ENCODE results near the gene KCNMA1. TPM values are rescaled to one million over a fixed set of nuclear protein-coding genes. Genes with fewer than 3 reads are reported as not detected.

The KCNMA1 gene
- total and polyA plus RNA-seq, 4 donors = 36.2 to 95.0 (median 54.3) TPM

DNA sequence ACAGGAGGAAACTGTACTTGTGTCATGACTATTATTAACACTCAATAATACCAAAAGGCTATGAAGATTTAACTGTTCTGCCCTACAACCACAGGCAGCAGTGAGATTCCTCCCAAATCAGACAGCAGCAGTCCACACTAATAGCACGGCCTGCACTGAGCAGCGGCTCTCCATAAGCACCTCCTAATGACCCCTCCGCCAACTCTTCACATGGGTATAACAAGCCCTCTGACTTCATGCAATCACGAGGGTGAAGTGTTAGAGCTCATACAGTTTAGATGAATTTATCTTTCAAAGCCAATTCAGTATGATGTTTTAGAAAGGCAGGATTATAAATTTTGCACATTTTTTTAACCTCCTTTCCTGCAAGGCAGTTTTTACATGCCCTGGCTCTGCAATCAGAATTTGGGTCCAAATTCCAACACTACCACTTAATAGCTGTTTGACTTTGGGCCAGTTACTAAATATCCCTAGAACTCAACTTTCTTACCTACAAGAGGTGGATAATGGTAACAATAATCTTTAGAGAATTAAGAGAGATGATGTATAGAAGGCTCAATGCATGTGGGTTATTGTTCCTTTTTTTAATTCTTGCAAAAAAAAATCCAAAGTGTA lies 617.1 kb downstream of the KCNMA1 start:
- Histone ChIP-seq H3K9me3 (ENCODE audit: control insufficient read depth, insufficient read depth, low read length) (no peaks in the 10 kb centered on the region), H3K4me3 (ENCODE audit: low read depth, low read length) (no peak overlapping the region), H3K27me3 (ENCODE audit: control insufficient read depth, insufficient read depth, low read length) (no peaks in the 10 kb centered on the region), H3K36me3 (ENCODE audit: control insufficient read depth, insufficient read depth, low read length) (no peaks in the 10 kb centered on the region), H3K4me1 (ENCODE audit: control insufficient read depth, insufficient read depth, low read length) (no peaks in the 10 kb centered on the region), H3K27ac (ENCODE audit: low read depth, low read length) (no peak overlapping the region)
- WGBS (ENCODE audit: insufficient coverage) = 83% methylated on average over 3 of the region's 4 CpGs
- DNase-seq (ENCODE audit: low read depth in 4 of 6, low spot score in 6 of 6) = no peak

GRCh38 chr10:77016855-77017254 lies 620.8 kb downstream of the KCNMA1 start:
- Histone ChIP-seq H3K9me3 (ENCODE audit: control insufficient read depth, insufficient read depth, low read length) (no peaks in the 10 kb centered on the region), H3K36me3 (ENCODE audit: control insufficient read depth, insufficient read depth, low read length) (no peaks in the 10 kb centered on the region), H3K4me1 (ENCODE audit: control insufficient read depth, insufficient read depth, low read length) (no peaks in the 10 kb centered on the region), H3K27ac (ENCODE audit: low read depth, low read length) (no peak overlapping the region), H3K27me3 (ENCODE audit: control insufficient read depth, insufficient read depth, low read length) (no peaks in the 10 kb centered on the region), H3K4me3 (ENCODE audit: low read depth, low read length) (no peak overlapping the region)
- DNase-seq (ENCODE audit: low read depth in 4 of 6, low spot score in 6 of 6) = peak in 1 of 6 donors; percentile 65
- 80% methylated on average over 1 of the region's 4 CpGs for whole genome bisulfite sequencing (ENCODE audit: insufficient coverage)

DNA sequence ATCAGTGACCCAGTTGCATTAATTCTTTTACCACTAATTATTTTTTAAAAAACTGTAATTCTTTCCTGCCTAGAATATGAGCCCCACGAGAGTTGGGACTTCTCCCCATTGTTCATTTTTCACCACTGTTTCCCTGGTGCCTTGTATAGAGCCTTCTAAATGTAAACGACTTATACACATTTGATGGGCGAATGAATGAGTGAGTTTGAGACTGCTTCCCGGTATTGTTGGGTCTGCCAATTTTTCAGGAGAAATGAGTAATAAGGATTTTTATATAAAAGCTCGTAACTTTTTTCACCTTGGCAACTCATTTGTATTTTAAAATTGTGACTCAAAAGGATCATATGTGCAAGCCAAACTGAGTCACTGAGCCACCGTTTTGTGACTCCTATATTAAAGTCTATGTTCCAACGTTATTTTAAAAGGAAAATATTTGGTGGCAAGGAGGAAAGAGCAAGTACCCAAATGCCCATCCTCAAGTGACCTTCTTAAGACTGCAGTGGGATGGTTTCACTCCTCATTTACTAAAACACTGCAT lies 621.3 kb downstream of the KCNMA1 start:
- H3K9me3 ChIP-seq (ENCODE audit: control insufficient read depth, insufficient read depth, low read length) = no peaks in the 10 kb centered on the region
- H3K27ac ChIP-seq (ENCODE audit: low read depth, low read length) = no peak overlapping the region
- H3K4me1 ChIP-seq (ENCODE audit: control insufficient read depth, insufficient read depth, low read length) = no peaks in the 10 kb centered on the region
- H3K36me3 ChIP-seq (ENCODE audit: control insufficient read depth, insufficient read depth, low read length) = no peaks in the 10 kb centered on the region
- 88% methylated on average over 3 of the region's 7 CpGs for WGBS (ENCODE audit: insufficient coverage)
- H3K4me3 ChIP-seq (ENCODE audit: low read depth, low read length) = no peak overlapping the region
- H3K27me3 ChIP-seq (ENCODE audit: control insufficient read depth, insufficient read depth, low read length) = no peaks in the 10 kb centered on the region
- DNase-seq (ENCODE audit: low read depth in 4 of 6, low spot score in 6 of 6) = no peak

DNA sequence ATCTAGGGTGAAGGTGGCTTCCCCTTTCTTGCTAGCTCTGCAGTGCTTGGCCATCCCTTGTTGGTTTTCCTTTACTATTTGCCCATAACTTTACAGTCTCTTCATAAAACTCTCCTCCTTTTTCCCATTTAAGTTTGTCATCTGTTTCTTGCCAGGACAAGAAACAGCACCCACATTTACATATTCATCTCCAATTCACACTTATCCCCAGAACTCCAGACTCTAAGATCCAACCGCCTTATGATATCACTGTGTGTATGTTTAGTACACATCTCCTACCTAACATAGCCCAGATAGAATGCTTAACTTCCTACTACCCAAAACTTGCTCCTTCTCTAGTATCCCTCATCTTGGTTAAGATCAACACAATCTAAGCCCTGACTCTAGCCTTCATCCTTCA lies 622.2 kb downstream of the KCNMA1 start:
- no peak for DNase-seq (ENCODE audit: low read depth in 4 of 6, low spot score in 6 of 6)
- no CpG with 5 or more reads among the region's 1 CpG for WGBS (ENCODE audit: insufficient coverage)

DNA sequence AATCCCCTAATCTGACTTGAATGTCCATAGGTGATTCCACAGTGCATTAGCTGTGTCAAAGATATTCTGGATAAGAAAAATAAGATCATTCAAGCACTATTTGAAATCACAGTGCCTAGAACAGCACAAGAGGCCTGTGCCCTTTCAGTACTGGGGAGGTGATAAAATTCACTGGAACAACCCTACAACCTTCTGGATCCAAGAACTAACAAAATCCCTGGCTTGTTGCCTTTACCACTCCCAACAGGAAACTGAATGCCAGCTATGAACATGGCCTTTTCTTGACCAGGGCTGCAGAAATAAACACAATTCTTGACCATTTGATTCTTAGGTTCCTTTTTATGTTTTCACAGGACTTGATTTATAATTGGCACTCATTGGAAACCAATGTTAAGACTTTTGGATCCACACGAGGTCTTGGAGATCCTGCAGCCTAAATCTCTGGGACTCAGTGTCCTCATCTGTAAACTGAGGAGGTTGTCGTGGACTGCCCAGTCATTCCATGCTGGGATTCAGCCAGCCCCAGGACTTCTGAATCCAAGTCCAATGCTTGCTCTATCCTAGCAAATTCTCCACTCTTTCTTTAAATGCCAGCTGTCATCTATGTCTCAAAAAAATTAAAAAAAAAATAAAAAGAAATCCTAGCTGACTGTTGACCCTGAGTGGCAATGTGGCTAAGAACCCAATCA lies 624.7 kb downstream of the KCNMA1 start:
- no peaks in the 10 kb centered on the region for H3K9me3 ChIP-seq (ENCODE audit: control insufficient read depth, insufficient read depth, low read length)
- H3K4me3 ChIP-seq (ENCODE audit: low read depth, low read length) = no peak overlapping the region
- WGBS (ENCODE audit: insufficient coverage) = 79% methylated on average over 2 of the region's 2 CpGs
- no peak overlapping the region for H3K27ac ChIP-seq (ENCODE audit: low read depth, low read length)
- no peak for DNase-seq (ENCODE audit: low read depth in 4 of 6, low spot score in 6 of 6)
- H3K4me1 ChIP-seq (ENCODE audit: control insufficient read depth, insufficient read depth, low read length) = no peaks in the 10 kb centered on the region
- H3K27me3 ChIP-seq (ENCODE audit: control insufficient read depth, insufficient read depth, low read length) = no peaks in the 10 kb centered on the region
- H3K36me3 ChIP-seq (ENCODE audit: control insufficient read depth, insufficient read depth, low read length) = no peaks in the 10 kb centered on the region

More for the DNA sequence above, 622.2 kb downstream of the KCNMA1 start:
- no peak overlapping the region for H3K27ac ChIP-seq (ENCODE audit: low read depth, low read length)
- H3K4me3 ChIP-seq (ENCODE audit: low read depth, low read length) = no peak overlapping the region
- H3K27me3 ChIP-seq (ENCODE audit: control insufficient read depth, insufficient read depth, low read length) = no peaks in the 10 kb centered on the region
- H3K4me1 ChIP-seq (ENCODE audit: control insufficient read depth, insufficient read depth, low read length) = no peaks in the 10 kb centered on the region
- H3K9me3 ChIP-seq (ENCODE audit: control insufficient read depth, insufficient read depth, low read length) = no peaks in the 10 kb centered on the region
- no peaks in the 10 kb centered on the region for H3K36me3 ChIP-seq (ENCODE audit: control insufficient read depth, insufficient read depth, low read length)

- DNase-seq (ENCODE audit: low read depth in 4 of 6, low spot score in 6 of 6) = no peak
- no peak overlapping the region for H3K27ac ChIP-seq (ENCODE audit: low read depth, low read length)
- H3K4me1 ChIP-seq (ENCODE audit: control insufficient read depth, insufficient read depth, low read length) = no peaks in the 10 kb centered on the region
- H3K9me3 ChIP-seq (ENCODE audit: control insufficient read depth, insufficient read depth, low read length) = no peaks in the 10 kb centered on the region
- no peaks in the 10 kb centered on the region for H3K27me3 ChIP-seq (ENCODE audit: control insufficient read depth, insufficient read depth, low read length)
- 86% methylated on average over 2 of the region's 11 CpGs for WGBS (ENCODE audit: insufficient coverage)
- no peak overlapping the region for H3K4me3 ChIP-seq (ENCODE audit: low read depth, low read length)
- H3K36me3 ChIP-seq (ENCODE audit: control insufficient read depth, insufficient read depth, low read length) = no peaks in the 10 kb centered on the region
Observed at GRCh38 chr10:77011874-77012811, 625.5 kb downstream of the KCNMA1 start.

DNA sequence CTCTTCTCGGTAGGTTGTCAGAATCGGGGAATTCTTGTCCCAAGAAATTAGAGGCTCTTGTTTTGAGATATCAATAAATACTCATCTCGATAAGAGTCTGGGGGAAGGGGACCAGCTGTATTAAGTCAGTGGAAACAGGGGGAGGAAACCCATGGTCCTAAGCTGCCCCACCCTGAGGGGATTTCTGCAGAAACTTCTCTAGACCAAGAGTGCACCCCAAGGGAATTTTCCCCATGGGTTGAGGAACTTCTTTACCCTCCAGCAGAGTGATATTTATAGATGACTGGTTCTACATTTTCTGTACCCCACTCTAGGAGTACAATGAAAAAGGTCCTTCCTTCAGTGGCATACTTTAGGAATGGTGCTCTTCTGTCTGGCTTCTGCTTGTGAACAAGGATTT lies 627.2 kb downstream of the KCNMA1 start:
- H3K4me1 ChIP-seq (ENCODE audit: control insufficient read depth, insufficient read depth, low read length) = no peaks in the 10 kb centered on the region
- no peaks in the 10 kb centered on the region for H3K27me3 ChIP-seq (ENCODE audit: control insufficient read depth, insufficient read depth, low read length)
- no peak for DNase-seq (ENCODE audit: low read depth in 4 of 6, low spot score in 6 of 6)
- H3K9me3 ChIP-seq (ENCODE audit: control insufficient read depth, insufficient read depth, low read length) = no peaks in the 10 kb centered on the region
- H3K36me3 ChIP-seq (ENCODE audit: control insufficient read depth, insufficient read depth, low read length) = no peaks in the 10 kb centered on the region
- no peak overlapping the region for H3K4me3 ChIP-seq (ENCODE audit: low read depth, low read length)
- H3K27ac ChIP-seq (ENCODE audit: low read depth, low read length) = no peak overlapping the region
- WGBS (ENCODE audit: insufficient coverage) = no CpG with 5 or more reads among the region's 3 CpGs

- H3K27me3 ChIP-seq (ENCODE audit: control insufficient read depth, insufficient read depth, low read length) = no peaks in the 10 kb centered on the region
- DNase-seq (ENCODE audit: low read depth in 4 of 6, low spot score in 6 of 6) = no peak
- H3K4me3 ChIP-seq (ENCODE audit: low read depth, low read length) = no peak overlapping the region
- H3K4me1 ChIP-seq (ENCODE audit: control insufficient read depth, insufficient read depth, low read length) = no peaks in the 10 kb centered on the region
- WGBS (ENCODE audit: insufficient coverage) = no CpG with 5 or more reads among the region's 5 CpGs
- no peaks in the 10 kb centered on the region for H3K36me3 ChIP-seq (ENCODE audit: control insufficient read depth, insufficient read depth, low read length)
- H3K27ac ChIP-seq (ENCODE audit: low read depth, low read length) = no peak overlapping the region
- H3K9me3 ChIP-seq (ENCODE audit: control insufficient read depth, insufficient read depth, low read length) = no peaks in the 10 kb centered on the region
Observed at GRCh38 chr10:77007834-77008233, 629.8 kb downstream of the KCNMA1 start.

DNA sequence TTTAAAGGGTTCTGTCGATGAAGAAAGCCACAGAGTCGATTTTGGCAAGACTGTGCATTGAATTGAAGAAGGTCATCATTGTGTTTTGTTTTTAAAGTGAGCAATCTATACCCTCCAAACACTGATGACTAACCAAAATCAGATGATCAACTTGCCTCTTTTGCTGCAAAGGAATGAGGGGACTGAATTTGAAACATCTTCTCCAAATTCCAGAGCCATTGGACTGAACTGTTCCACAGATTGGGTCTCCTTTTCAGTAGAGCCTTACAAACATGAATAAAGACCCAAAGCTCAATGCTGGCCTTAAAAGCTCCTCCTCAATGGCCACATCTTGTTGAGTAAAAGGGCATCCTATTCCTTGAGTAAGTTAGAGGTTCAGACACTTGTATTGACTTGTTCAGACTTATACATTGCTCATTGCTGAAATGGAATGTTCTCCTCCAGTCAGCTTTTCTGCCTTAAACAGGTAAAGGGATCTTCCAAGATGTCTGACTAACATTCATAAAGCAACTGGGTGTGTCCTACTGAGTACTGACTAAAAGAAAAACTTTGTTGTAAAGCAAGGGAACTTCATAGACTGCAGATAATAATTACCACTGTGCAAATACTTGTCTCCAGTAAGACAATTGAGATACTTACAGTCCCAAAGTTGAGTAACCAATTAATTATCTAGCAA lies 630.6 kb downstream of the KCNMA1 start:
- Histone ChIP-seq H3K27me3 (ENCODE audit: control insufficient read depth, insufficient read depth, low read length) (no peaks in the 10 kb centered on the region), H3K27ac (ENCODE audit: low read depth, low read length) (no peak overlapping the region), H3K4me1 (ENCODE audit: control insufficient read depth, insufficient read depth, low read length) (no peaks in the 10 kb centered on the region), H3K36me3 (ENCODE audit: control insufficient read depth, insufficient read depth, low read length) (no peaks in the 10 kb centered on the region), H3K9me3 (ENCODE audit: control insufficient read depth, insufficient read depth, low read length) (no peaks in the 10 kb centered on the region), H3K4me3 (ENCODE audit: low read depth, low read length) (no peak overlapping the region)
- no CpG with 5 or more reads among the region's 2 CpGs for WGBS (ENCODE audit: insufficient coverage)
- DNase-seq (ENCODE audit: low read depth in 4 of 6, low spot score in 6 of 6) = no peak

All from spinal cord (tissue), 10 donors.